Adipocyte (in vitro differentiated cells): ENCODE results near the gene RALGPS1.

ENCODE experiments used
- DNase-seq: peaks from one replicate; pipeline ENCODE4 v3.0.0-alpha.2; 2015; ENCODE audit warnings: low read depth
- H3K27me3 ChIP-seq: replicated peaks from 2 replicates; pipeline ENCODE4 v1.7.0; 2013; ENCODE audit warnings: mild to moderate bottlenecking, low read length, moderate library complexity; ENCODE audit not compliant: control insufficient read depth, insufficient read depth
- H3K36me3 ChIP-seq: 2 replicates; pipeline ENCODE4 v1.7.0; 2013; ENCODE audit warnings: low read length, mild to moderate bottlenecking, moderate library complexity; ENCODE audit not compliant: control insufficient read depth, insufficient read depth, severe bottlenecking
- H3K4me1 ChIP-seq: 2 replicates; pipeline ENCODE4 v1.7.0; 2013; ENCODE audit warnings: mild to moderate bottlenecking, low read length, moderate library complexity; ENCODE audit not compliant: control insufficient read depth, insufficient read depth
- H3K4me3 ChIP-seq: 2 replicates; pipeline ENCODE4 v1.7.0; 2013; ENCODE audit warnings: mild to moderate bottlenecking, low read length, moderate library complexity
- H3K9ac ChIP-seq: 2 replicates; pipeline ENCODE4 v1.7.0; 2013; ENCODE audit warnings: mild to moderate bottlenecking, low read length, moderate library complexity
- H3K9me3 ChIP-seq: 2 replicates; pipeline ENCODE4 v1.7.0; 2013; ENCODE audit warnings: mild to moderate bottlenecking, low read length, moderate library complexity; ENCODE audit not compliant: control insufficient read depth

Gene RALGPS1

GRCh38 chr9:127107929-127108876, 193.6 kb downstream of the RALGPS1 start:
- no peak for DNase-seq
- Histone ChIP-seq H3K27me3 (no peaks in the 10 kb centered on the region), H3K4me1 (peaks cover 56% of the 10 kb centered on the region), H3K4me3 (no peak overlapping the region), H3K9ac (no peak overlapping the region), H3K9me3 (no peaks in the 10 kb centered on the region), H3K36me3 (peaks cover 55% of the 10 kb centered on the region)

DNA sequence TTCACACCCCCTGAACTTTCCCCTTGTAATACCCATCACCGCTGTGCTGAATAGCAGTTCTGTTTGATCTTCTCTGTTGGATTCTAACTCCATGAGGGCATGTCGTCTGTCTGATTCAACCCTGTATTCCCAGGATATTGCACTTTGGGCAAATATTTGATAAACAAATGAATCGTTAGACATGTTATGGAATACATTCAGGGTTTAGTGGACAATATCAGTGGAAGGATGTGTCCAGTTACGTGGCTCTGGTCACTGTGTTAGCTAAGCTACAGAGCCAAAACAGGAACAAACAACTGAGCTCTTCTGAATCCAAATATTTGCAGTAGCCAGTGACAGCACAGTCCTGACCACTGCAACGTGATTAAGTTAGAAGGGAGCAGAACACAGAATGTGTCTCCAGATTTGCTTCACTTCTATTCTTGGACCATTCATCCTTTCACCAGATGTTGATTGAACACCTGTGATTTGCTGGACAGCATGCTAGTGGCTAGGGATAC, 194.7 kb downstream of the RALGPS1 start:
- no peak overlapping the region for H3K9ac ChIP-seq
- peaks cover 47% of the 10 kb centered on the region for H3K4me1 ChIP-seq
- DNase-seq = no peak
- no peak overlapping the region for H3K4me3 ChIP-seq
- H3K27me3 ChIP-seq = no peaks in the 10 kb centered on the region
- H3K9me3 ChIP-seq = no peaks in the 10 kb centered on the region
- peaks cover 44% of the 10 kb centered on the region for H3K36me3 ChIP-seq

GRCh38 chr9:127112056-127112455, 197.5 kb downstream of the RALGPS1 start:
- H3K27me3 ChIP-seq = no peaks in the 10 kb centered on the region
- no peaks in the 10 kb centered on the region for H3K9me3 ChIP-seq
- H3K9ac ChIP-seq = no peak overlapping the region
- H3K4me1 ChIP-seq = peaks cover 28% of the 10 kb centered on the region
- H3K36me3 ChIP-seq = peaks cover 27% of the 10 kb centered on the region
- H3K4me3 ChIP-seq = no peak overlapping the region
- DNase-seq = no peak

- Histone ChIP-seq H3K4me1 (peaks cover 30% of the 10 kb centered on the region), H3K9ac (no peak overlapping the region), H3K9me3 (no peaks in the 10 kb centered on the region), H3K27me3 (no peaks in the 10 kb centered on the region), H3K36me3 (peaks cover 20% of the 10 kb centered on the region), H3K4me3 (no peak overlapping the region)
- no peak for DNase-seq
These were observed 198.2 kb downstream of the RALGPS1 start for GRCh38 chr9:127112735-127113161.

GRCh38 chr9:127113191-127113972, 198.8 kb downstream of the RALGPS1 start:
- no peak for DNase-seq
- peaks cover 36% of the 10 kb centered on the region for H3K4me1 ChIP-seq
- H3K4me3 ChIP-seq = no peak overlapping the region
- no peaks in the 10 kb centered on the region for H3K27me3 ChIP-seq
- H3K36me3 ChIP-seq = peaks cover 16% of the 10 kb centered on the region
- no peaks in the 10 kb centered on the region for H3K9me3 ChIP-seq
- H3K9ac ChIP-seq = no peak overlapping the region

- H3K36me3 ChIP-seq = peaks cover 19% of the 10 kb centered on the region
- no peak overlapping the region for H3K4me3 ChIP-seq
- H3K9me3 ChIP-seq = no peaks in the 10 kb centered on the region
- no peak for DNase-seq
- no peak overlapping the region for H3K9ac ChIP-seq
- H3K4me1 ChIP-seq = peaks cover 46% of the 10 kb centered on the region
- no peaks in the 10 kb centered on the region for H3K27me3 ChIP-seq
These were observed 200.0 kb downstream of the RALGPS1 start for GRCh38 chr9:127114606-127115005.

DNA sequence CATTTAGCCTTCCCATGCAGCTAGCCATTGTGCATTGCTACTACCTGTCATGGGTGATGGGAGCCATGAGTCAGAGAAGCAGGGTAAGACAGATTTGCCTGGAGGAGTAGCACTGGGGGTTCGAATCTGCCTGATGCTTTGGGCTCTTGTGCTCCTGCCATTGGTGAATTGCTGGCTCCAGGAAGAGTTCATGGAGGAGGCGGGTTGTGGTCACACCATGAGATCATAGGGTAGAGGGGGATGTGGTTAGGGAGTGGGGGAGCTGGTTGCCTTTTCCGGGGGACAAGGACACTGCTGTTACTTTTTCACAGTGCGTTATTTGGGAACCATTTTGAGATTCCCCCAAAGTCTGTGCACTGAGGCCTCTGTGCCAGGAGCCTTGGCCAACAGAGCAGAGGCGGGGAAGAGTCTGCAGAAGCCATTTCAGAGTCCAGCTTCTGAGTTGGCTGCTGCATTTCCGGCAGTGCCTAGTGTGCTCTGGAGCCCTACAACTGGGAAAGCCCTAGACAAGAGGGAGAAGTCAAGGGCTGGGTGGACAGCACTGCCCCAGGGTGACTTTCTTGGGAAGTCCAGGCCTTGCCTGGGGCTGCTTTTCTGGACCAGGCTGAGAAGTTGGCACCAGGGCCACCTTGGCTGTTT, 201.6 kb downstream of the RALGPS1 start:
- DNase-seq = no peak
- no peaks in the 10 kb centered on the region for H3K27me3 ChIP-seq
- no peak overlapping the region for H3K9ac ChIP-seq
- peaks cover 50% of the 10 kb centered on the region for H3K4me1 ChIP-seq
- peaks cover 25% of the 10 kb centered on the region for H3K36me3 ChIP-seq
- H3K9me3 ChIP-seq = no peaks in the 10 kb centered on the region
- H3K4me3 ChIP-seq = no peak overlapping the region

DNA sequence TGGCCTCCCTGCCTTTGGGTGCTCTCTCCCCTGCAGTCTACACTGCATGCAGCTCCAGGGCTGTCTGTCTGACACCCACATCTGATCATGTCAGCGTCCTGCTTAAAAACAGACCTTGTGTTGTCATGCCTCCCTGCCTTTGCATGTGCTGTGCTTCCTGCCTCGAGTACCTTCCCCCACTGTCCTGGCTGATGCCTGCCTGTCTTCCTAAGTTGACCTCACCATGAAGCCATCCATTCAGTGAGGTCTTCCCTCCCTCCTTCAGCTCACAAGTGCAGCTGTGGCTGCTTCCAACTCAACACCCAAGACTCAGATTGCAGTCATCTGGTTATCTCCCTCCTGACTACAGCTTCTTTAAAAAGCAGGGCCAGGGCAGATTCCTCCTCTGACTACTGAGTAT, 202.4 kb downstream of the RALGPS1 start:
- no peaks in the 10 kb centered on the region for H3K9me3 ChIP-seq
- H3K4me3 ChIP-seq = no peak overlapping the region
- no peak overlapping the region for H3K9ac ChIP-seq
- H3K27me3 ChIP-seq = no peaks in the 10 kb centered on the region
- peaks cover 25% of the 10 kb centered on the region for H3K36me3 ChIP-seq
- peaks cover 51% of the 10 kb centered on the region for H3K4me1 ChIP-seq
- DNase-seq = no peak

DNA sequence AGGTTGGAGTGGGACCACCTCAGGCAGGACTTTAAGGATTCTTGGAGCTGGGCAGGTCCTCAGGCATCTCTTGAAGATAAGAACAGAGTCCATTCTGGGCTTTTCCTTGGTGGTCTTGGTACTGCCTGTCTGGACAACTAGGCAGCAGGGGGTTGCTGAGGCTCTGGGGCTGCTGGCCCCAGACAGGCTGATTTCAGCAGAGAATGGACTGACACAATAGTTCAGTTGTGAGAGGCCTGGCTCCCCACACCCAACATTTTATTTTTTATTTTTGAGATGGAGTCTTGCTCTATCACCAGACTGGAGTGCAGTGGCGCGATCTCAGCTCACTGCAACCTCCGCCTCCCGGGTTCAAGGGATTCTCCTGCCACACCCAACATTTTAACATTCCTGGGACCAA, 203.2 kb downstream of the RALGPS1 start:
- H3K9me3 ChIP-seq = no peaks in the 10 kb centered on the region
- no peak overlapping the region for H3K4me3 ChIP-seq
- H3K4me1 ChIP-seq = peaks cover 51% of the 10 kb centered on the region
- no peak for DNase-seq
- H3K9ac ChIP-seq = no peak overlapping the region
- peaks cover 25% of the 10 kb centered on the region for H3K36me3 ChIP-seq
- H3K27me3 ChIP-seq = no peaks in the 10 kb centered on the region

- H3K4me3 ChIP-seq = no peak overlapping the region
- DNase-seq = no peak
- H3K36me3 ChIP-seq = peaks cover 25% of the 10 kb centered on the region
- no peaks in the 10 kb centered on the region for H3K9me3 ChIP-seq
- H3K27me3 ChIP-seq = no peaks in the 10 kb centered on the region
- no peak overlapping the region for H3K9ac ChIP-seq
- H3K4me1 ChIP-seq = peaks cover 55% of the 10 kb centered on the region
These were observed 204.2 kb downstream of the RALGPS1 start for GRCh38 chr9:127118597-127119319.
